ENCODE data around the gene GRIN2A. TPM values are rescaled to one million over a fixed set of nuclear protein-coding genes. Genes with fewer than 3 reads are reported as not detected.

The GRIN2A gene
- total and polyA plus RNA-seq, 5 experiments from 2014 or later = not detected

DNA sequence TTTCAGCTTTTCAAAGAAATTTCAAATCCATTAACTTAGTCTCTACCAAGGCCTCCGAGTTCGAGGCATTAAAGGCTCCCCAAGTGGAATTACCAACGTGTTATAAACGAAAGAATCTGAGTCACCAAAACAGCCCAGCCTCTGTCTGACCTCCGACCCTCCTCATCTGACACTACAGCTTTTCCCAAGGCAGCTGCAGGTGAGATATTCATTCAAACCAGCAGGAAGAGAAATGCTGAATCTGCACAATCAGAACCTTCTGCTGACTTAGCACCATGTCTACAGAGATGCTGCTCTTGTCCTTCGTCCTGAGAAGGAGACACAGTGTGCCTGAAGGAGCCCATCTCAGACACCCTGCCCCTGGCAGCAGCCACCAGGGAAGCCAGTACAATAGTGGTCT, 30.5 kb downstream of the GRIN2A start:
- ATAC-seq = no peak
- DNase-seq = no peak
- H3K4me3 Mint-ChIP-seq = no peak overlapping the region
- peaks cover 0 to 13% (median 1%) of the 10 kb centered on the region in 9 donors for H3K9me3 Mint-ChIP-seq
- no peaks in the 10 kb centered on the region for H3K36me3 Mint-ChIP-seq
- peaks cover 17 to 77% (median 24%) of the 10 kb centered on the region in 5 donors for H3K27me3 Mint-ChIP-seq
- H3K27ac Mint-ChIP-seq = no peak overlapping the region
- H3K4me1 Mint-ChIP-seq = no peaks in the 10 kb centered on the region
- POLR2A ChIA-PET = no interaction called here

DNA sequence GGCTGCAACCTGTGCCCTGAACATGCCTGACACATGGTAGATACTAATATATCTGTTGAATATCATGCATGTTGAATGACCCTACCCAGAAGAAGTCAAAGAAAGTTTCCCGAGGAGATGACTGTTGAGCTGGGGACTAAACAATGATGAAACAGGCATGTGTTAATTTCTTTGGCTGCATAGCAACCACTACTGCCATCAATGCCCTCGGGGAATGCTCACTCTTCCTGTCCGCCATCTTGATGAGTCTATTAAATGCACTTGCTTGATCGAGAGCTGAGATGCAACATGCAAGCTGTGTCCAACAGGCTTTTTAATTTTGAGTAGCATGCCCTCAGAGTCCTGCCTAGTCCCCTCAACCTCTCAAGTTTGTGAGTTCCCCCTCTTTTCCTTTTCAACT, 31.3 kb downstream of the GRIN2A start:
- DNase-seq (no peak), ATAC-seq (no peak)
- H3K36me3 Mint-ChIP-seq = no peaks in the 10 kb centered on the region
- H3K27me3 Mint-ChIP-seq = peaks cover 17 to 70% (median 18%) of the 10 kb centered on the region in 5 donors
- POLR2A ChIA-PET = no interaction called here
- no peak overlapping the region for H3K4me3 Mint-ChIP-seq
- H3K4me1 Mint-ChIP-seq = no peaks in the 10 kb centered on the region
- no peak overlapping the region for H3K27ac Mint-ChIP-seq
- H3K9me3 Mint-ChIP-seq = peaks cover 0 to 5% (median 0%) of the 10 kb centered on the region in 9 donors

DNA sequence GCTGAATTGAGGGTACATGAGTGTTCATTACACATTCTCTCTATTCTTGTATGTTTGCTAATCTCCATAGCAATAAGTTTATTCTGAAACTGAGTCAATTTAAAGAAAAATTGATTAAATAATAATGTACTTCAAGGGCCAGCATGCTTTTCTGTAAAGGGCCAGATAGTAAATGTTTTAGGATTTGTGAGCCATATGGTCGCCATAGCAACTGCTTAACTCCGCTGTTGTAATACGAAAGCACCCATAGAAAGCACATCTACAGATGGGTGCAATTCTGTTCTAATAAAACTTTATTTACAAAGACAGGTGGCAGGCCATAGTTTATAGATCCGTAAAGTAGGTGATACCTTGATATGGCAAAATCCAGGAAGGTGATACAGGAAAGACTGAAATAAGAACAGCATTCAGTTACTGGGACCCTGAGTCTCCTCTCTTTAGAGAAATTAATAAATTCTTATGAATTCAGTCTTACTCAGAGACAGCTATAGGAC, 36.6 kb downstream of the GRIN2A start:
- POLR2A ChIA-PET = no interaction called here
- H3K4me3 Mint-ChIP-seq = no peak overlapping the region
- no peak overlapping the region for H3K27ac Mint-ChIP-seq
- H3K9me3 Mint-ChIP-seq = no peaks in the 10 kb centered on the region
- H3K27me3 Mint-ChIP-seq = peaks cover 0 to 25% (median 10%) of the 10 kb centered on the region in 5 donors
- peaks cover 0 to 3% (median 0%) of the 10 kb centered on the region in 3 donors for H3K36me3 Mint-ChIP-seq
- no peak for DNase-seq
- no peak for ATAC-seq
- no peaks in the 10 kb centered on the region for H3K4me1 Mint-ChIP-seq

DNA sequence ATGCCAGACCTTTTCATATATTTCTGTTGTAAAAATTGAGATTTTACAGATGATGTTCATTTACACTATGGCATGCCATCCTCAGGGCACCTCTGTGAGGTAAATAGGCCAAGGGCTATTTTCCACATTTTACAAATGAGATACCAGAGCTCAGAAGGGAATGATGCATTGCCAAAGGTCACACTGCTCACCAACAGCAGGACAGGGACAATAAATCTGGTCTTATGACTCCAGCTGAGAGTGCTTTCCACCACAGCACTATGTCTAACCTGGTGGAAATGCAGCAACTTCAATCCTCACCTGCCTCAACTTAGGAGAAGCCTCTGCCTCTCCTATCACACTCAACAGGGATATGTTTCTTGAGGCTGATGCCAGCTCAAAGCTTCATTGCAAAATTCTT, 40.6 kb downstream of the GRIN2A start:
- Mint-ChIP-seq H3K9me3 (no peaks in the 10 kb centered on the region), H3K4me1 (no peaks in the 10 kb centered on the region), H3K27me3 (peaks cover 0 to 8% (median under 1%) of the 10 kb centered on the region in 5 donors), H3K4me3 (no peak overlapping the region), H3K27ac (no peak overlapping the region), H3K36me3 (peaks cover 0 to 3% (median 0%) of the 10 kb centered on the region in 3 donors)
- POLR2A ChIA-PET = no interaction called here
- DNase-seq (no peak), ATAC-seq (no peak)

DNA sequence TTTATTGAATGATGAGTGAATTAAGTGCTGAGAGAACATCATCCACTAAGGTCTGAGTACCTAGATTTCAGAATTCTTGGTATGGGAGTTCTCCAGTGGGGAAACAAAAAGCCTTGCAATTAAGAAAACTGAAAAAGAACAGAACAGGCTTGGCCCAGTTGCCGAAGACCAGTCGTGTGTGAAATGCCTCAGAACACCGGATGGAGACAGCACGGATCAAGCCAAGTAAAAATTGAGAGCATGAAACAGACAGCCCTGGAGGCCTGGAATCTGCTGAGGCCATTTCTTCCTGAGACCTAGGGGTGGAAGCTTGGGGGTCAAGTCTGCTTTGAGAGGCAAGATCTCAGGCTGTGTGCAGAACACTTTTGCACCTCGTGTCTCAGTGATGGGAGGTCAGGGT, 43.3 kb downstream of the GRIN2A start:
- POLR2A ChIA-PET = no interaction called here
- H3K4me3 Mint-ChIP-seq = no peak overlapping the region
- no peak for ATAC-seq
- no peaks in the 10 kb centered on the region for H3K36me3 Mint-ChIP-seq
- no peaks in the 10 kb centered on the region for H3K9me3 Mint-ChIP-seq
- no peak for DNase-seq
- H3K4me1 Mint-ChIP-seq = no peaks in the 10 kb centered on the region
- peaks cover 0 to 8% (median 0%) of the 10 kb centered on the region in 5 donors for H3K27me3 Mint-ChIP-seq
- H3K27ac Mint-ChIP-seq = no peak overlapping the region

DNA sequence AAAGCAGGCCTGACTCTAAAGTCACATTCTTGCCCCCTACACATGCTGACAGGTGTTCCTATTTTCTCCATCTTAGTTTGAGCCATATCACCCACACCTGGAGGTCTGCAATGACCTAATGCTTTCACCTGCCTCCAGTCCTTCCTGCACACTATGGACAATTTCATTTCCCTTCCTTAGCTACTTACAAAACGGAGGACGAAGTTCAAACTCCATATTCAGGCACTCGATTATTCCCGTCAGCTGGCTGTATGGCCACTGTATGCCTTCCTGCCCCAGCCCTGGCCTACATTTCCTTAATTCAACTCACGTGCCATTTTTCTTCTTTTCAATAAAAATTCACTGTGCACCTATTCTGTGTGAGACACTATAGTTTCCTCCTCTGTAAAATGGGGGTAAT, 44.9 kb downstream of the GRIN2A start:
- H3K27me3 Mint-ChIP-seq = peaks cover 0 to 4% (median 2%) of the 10 kb centered on the region in 5 donors
- no peaks in the 10 kb centered on the region for H3K4me1 Mint-ChIP-seq
- no peak overlapping the region for H3K27ac Mint-ChIP-seq
- DNase-seq (no peak), ATAC-seq (no peak)
- no peak overlapping the region for H3K4me3 Mint-ChIP-seq
- peaks cover 0 to 5% (median 0%) of the 10 kb centered on the region in 9 donors for H3K9me3 Mint-ChIP-seq
- H3K36me3 Mint-ChIP-seq = no peaks in the 10 kb centered on the region
- POLR2A ChIA-PET = no interaction called here

DNA sequence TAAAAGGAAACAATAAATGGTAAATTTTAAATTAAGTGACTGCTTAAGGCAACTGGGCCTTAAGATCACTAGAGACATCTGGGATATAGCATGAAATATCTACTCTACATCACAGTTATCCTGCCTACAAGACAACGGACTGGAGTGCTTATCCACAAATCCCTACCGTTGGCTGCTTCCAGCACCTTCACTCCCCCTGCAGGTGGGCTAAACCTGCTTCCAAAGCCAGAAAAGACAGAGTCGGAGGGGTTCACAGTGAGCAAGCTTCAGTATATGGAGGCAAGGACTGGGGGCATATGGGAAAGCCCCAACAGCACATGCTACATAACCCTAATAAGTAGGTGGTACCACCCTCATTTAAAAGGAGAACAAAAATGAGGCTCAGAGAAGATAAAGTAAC, 45.3 kb downstream of the GRIN2A start:
- H3K4me1 Mint-ChIP-seq = no peaks in the 10 kb centered on the region
- no peaks in the 10 kb centered on the region for H3K36me3 Mint-ChIP-seq
- peaks cover 0 to 4% (median under 1%) of the 10 kb centered on the region in 5 donors for H3K27me3 Mint-ChIP-seq
- POLR2A ChIA-PET = no interaction called here
- H3K9me3 Mint-ChIP-seq = peaks cover 0 to 5% (median 0%) of the 10 kb centered on the region in 9 donors
- H3K27ac Mint-ChIP-seq = no peak overlapping the region
- DNase-seq = no peak
- H3K4me3 Mint-ChIP-seq = no peak overlapping the region
- no peak for ATAC-seq

DNA sequence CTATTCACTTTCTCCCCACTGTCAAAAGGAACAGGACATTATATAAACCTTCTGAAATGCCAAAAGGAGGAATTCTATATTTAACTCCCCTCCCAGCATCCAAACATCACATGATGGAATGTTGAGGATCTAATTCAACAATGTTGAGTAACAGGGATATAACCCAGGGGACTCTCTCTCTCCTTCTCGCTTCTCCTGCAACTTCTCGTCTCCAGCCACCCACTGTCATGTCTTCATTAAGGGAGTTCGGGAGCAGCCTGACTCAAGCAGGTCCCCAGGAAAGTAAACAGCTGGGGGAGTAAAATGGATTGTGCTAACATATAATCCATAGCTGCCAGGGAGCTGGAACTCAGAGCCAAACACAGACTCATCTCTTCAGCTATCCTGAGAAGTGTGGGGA, 51.7 kb downstream of the GRIN2A start:
- no peaks in the 10 kb centered on the region for H3K4me1 Mint-ChIP-seq
- ATAC-seq = no peak
- POLR2A ChIA-PET = no interaction called here
- H3K36me3 Mint-ChIP-seq = no peaks in the 10 kb centered on the region
- peaks cover 0 to 5% (median 2%) of the 10 kb centered on the region in 9 donors for H3K9me3 Mint-ChIP-seq
- no peak overlapping the region for H3K27ac Mint-ChIP-seq
- H3K4me3 Mint-ChIP-seq = no peak overlapping the region
- peaks cover 0 to 16% (median 5%) of the 10 kb centered on the region in 5 donors for H3K27me3 Mint-ChIP-seq
- no peak for DNase-seq

DNA sequence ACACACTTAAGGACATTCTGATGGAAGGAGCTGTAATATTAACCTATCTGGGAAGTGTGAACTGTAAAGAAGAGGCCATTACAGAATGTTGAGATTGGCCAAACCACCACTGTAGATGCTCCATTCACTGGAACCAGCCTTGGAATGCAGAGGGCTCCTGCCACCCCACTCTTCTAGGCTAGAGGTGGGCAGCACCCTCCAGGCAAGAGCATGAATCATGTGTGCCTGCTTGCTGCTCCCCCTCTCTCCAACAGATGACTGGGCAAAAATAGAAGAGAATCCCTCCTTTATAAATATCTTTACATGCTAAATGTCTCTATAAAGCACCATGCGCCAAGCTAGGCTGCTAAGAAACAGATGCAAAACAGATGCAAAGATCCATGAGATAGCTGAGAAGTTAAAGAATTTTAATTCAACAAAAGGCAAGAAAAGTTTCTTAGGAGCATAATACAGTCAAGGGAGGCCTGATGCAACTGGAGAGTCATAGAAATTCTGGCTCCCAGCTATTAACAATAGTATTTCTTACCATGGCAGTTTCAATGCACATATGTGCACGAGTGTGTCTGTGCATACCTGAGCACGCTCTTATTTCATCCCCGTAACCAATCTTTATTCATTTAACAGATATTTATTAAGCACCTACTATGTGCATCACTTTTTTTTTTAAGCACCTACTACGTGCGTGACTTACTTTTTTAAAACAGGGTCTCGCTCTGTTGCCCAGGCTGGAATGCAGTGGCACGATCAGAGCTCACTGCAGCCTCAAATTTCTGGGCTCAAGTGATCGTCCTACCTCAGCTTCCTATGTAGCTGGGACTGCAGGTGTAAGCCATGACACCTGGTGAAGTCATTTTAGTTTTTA, 53.6 kb downstream of the GRIN2A start:
- POLR2A ChIA-PET = no interaction called here

DNA sequence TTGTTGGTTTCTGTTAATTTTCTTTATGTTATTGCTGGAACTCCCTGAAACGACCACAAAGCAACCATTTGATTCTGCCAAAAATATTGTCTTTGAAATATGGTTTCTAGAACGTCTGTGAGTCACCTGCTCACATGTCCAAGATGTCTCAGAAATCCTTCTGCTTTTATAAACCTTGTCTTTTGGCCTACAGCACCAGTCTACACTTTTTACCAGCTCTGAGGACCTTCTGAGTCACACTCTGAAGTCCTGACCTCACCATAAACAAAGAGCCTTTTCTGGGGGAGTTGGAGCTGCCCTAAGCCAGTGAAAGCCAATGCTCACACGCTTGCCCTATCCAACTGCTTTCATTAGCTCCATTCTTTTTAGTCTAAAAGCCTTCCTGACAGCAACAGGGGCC, 55.5 kb downstream of the GRIN2A start:
- no peak overlapping the region for H3K27ac Mint-ChIP-seq
- ATAC-seq = no peak
- POLR2A ChIA-PET = no interaction called here

More for the DNA sequence above, 53.6 kb downstream of the GRIN2A start:
- no peak overlapping the region for H3K27ac Mint-ChIP-seq
- no peak for DNase-seq
- H3K36me3 Mint-ChIP-seq = no peaks in the 10 kb centered on the region
- ATAC-seq = no peak
- H3K4me3 Mint-ChIP-seq = no peak overlapping the region
- no peaks in the 10 kb centered on the region for H3K4me1 Mint-ChIP-seq
- peaks cover 0 to 29% (median 10%) of the 10 kb centered on the region in 5 donors for H3K27me3 Mint-ChIP-seq
- H3K9me3 Mint-ChIP-seq = peaks cover 0 to 5% (median 2%) of the 10 kb centered on the region in 9 donors

DNA sequence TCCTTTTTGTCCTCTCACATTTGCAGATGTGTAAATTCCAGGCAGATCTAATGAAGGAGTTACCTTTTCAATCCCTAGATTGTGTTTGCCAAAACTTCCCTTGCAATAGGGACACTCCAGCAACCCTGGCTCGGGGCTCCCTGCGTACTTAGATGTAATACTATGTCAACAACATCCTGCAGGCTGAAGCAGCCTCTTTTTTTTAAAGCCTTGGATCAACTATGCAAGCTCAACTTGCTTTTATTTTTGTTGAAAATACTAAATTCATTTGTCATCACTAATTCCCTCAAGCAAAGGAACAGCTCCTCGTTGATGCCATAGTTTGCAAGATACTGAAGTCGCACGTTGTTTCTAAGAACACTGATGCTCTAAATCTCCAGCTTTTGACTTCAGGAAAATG, 59.1 kb downstream of the GRIN2A start:
- Mint-ChIP-seq H3K27me3 (peaks cover 0 to 28% (median 10%) of the 10 kb centered on the region in 5 donors), H3K36me3 (no peaks in the 10 kb centered on the region), H3K9me3 (peaks cover 0 to 9% (median 0%) of the 10 kb centered on the region in 9 donors), H3K4me3 (no peak overlapping the region), H3K4me1 (no peaks in the 10 kb centered on the region), H3K27ac (no peak overlapping the region)
- DNase-seq (no peak), ATAC-seq (no peak)
- POLR2A ChIA-PET = no interaction called here

More for the DNA sequence above, 55.5 kb downstream of the GRIN2A start:
- Mint-ChIP-seq H3K9me3 (peaks cover 0 to 6% (median 0%) of the 10 kb centered on the region in 9 donors), H3K4me3 (no peak overlapping the region), H3K27me3 (peaks cover 0 to 30% (median 9%) of the 10 kb centered on the region in 5 donors), H3K36me3 (no peaks in the 10 kb centered on the region), H3K4me1 (no peaks in the 10 kb centered on the region)
- no peak for DNase-seq

DNA sequence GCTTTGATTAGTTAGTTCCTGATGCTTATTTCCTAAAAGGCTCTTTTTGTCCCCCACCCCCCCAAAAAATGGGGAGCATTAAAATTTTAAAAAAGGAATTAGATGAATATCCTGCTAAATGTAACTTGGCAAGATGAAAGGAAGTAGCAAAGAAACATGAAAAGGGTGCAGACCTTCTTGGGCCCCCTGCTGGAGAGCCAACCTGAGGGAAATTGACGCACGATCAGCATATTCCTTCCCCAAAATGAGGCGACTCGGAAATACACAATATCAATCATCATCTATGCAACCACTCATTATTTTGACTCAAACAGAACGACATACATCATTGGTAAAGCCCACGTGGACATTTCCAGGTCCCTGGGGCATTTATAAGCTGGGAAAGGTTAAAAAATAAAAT, 59.7 kb downstream of the GRIN2A start:
- no peak for DNase-seq

DNA sequence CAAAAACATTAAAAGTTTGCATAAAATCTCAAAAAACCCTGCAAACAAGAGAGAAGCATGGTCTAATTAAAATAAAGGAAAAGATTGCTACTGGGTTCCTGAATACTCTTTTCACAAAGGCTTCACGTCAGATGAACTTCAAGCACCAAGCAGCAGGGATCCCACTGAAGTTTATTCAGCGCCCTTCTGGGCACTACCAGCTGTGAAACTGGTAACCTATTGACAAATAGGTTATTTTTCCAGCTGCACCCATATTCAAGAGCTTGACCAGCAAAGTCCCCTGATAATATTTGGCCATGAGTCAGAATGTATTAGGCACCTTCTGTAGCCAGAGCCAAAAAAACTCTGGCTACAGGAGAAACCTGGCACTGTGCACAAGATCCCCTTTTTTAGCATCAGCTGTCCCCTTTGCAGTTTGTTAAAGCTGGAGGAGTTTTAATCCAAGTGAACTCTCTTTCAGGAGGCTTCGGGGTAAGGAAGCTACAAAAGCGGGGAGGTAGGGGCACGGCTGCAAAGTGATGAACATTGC, 60.3 kb downstream of the GRIN2A start:
- ATAC-seq = no peak
- no peak overlapping the region for H3K27ac Mint-ChIP-seq

More for the DNA sequence above, 59.7 kb downstream of the GRIN2A start:
- Mint-ChIP-seq H3K4me1 (no peaks in the 10 kb centered on the region), H3K36me3 (no peaks in the 10 kb centered on the region), H3K4me3 (no peak overlapping the region), H3K9me3 (peaks cover 0 to 9% (median 0%) of the 10 kb centered on the region in 9 donors), H3K27ac (no peak overlapping the region), H3K27me3 (peaks cover 0 to 28% (median 10%) of the 10 kb centered on the region in 5 donors)
- no peak for ATAC-seq
- POLR2A ChIA-PET = no interaction called here

More for the DNA sequence above, 60.3 kb downstream of the GRIN2A start:
- Mint-ChIP-seq H3K36me3 (no peaks in the 10 kb centered on the region), H3K4me3 (no peak overlapping the region), H3K27me3 (peaks cover 0 to 28% (median 10%) of the 10 kb centered on the region in 5 donors), H3K4me1 (no peaks in the 10 kb centered on the region), H3K9me3 (peaks cover 0 to 9% (median 0%) of the 10 kb centered on the region in 9 donors)
- POLR2A ChIA-PET = no interaction called here
- DNase-seq = no peak

Data from naive thymus-derived CD8-positive, alpha-beta T cell (primary cell).